ENCODE measurements around the gene HSPB9. TPM values are rescaled to one million over a fixed set of nuclear protein-coding genes. Genes with fewer than 3 reads are reported as not detected.

Gene HSPB9
- total and polyA plus RNA-seq, 2 of the 8 experiments (the other 6 are each of a cell fraction or from before 2014, with no cell fraction given) = 0.27 to 0.30 TPM

- FAIRE-seq (no peak), DNase-seq (ENCODE audit: low read depth in 1 of 2, low spot score in 2 of 2) (no peak)
- Histone ChIP-seq H3K4me2 (ENCODE audit: insufficient read depth in 1 of 2, low read depth in 2 of 2, low read length in 2 of 2) (no peak overlapping the region), H3K4me1 (replicated peaks in 1 of 4; ENCODE audit: control insufficient read depth in 3 of 4, insufficient read depth in 4 of 4, low read length in 3 of 4) (peaks cover 0 to 4% (median 3%) of the 10 kb centered on the region in 4 experiments; a peak in 3 of 7 replicates), H3K4me3 (ENCODE audit: extremely low read depth in 1 of 4, insufficient read depth in 2 of 4, low read depth in 3 of 4, low read length in 4 of 4) (no peak overlapping the region), H4K8ac (ENCODE audit: extremely low read depth, insufficient read depth, low read length) (peak overlapping the region; percentile 58), H2BK20ac (ENCODE audit: low read length) (no peak overlapping the region), H2BK120ac (replicated peaks; ENCODE audit: low read depth, low read length) (no peak overlapping the region), H3K23me2 (ENCODE audit: low read depth, low read length) (peaks cover 1% of the 10 kb centered on the region; the same call in 1 of the 2 replicates), H4K91ac (replicated peaks; ENCODE audit: insufficient read length, low read length) (no peak overlapping the region), H3K56ac (replicated peaks; ENCODE audit: insufficient read length, low read depth, low read length) (no peak overlapping the region), H2BK15ac (ENCODE audit: low read length) (no peak overlapping the region), H3K27ac (ENCODE audit: low read depth, low read length) (no peak overlapping the region), H3K23ac (ENCODE audit: insufficient read length) (no peak overlapping the region), H2BK12ac (ENCODE audit: low read depth, low read length) (no peak overlapping the region), H3K9me3 (ENCODE audit: insufficient read depth in 2 of 2, low read depth in 1 of 2, low read length in 1 of 2) (no peaks in the 10 kb centered on the region), H4K5ac (ENCODE audit: insufficient read length, low read depth, low read length) (no peak overlapping the region), H2AFZ (ENCODE audit: low read length) (no peak overlapping the region), H3K9ac (replicated peaks in 1 of 4; ENCODE audit: extremely low read depth in 1 of 4, low read depth in 3 of 4, low read length in 3 of 4) (no peak overlapping the region), H3K14ac (ENCODE audit: insufficient read length) (no peak overlapping the region), H4K20me1 (replicated peaks in 1 of 2; ENCODE audit: control insufficient read depth in 1 of 2, insufficient read depth in 2 of 2, low read length in 2 of 2) (no peaks in the 10 kb centered on the region), H3K36me3 (ENCODE audit: control insufficient read depth in 2 of 4, insufficient read depth in 4 of 4, low read length in 3 of 4) (no peaks in the 10 kb centered on the region), H3K27me3 (replicated peaks in 1 of 4; ENCODE audit: control insufficient read depth in 3 of 4, extremely low read depth in 1 of 4, insufficient read depth in 3 of 4, low read length in 3 of 4) (no peaks in the 10 kb centered on the region), H3K79me1 (ENCODE audit: low read depth, low read length) (no peaks in the 10 kb centered on the region), H2AK5ac (ENCODE audit: low read depth, low read length) (no peak overlapping the region), H2BK5ac (ENCODE audit: low read depth, low read length) (no peak overlapping the region), H3K18ac (ENCODE audit: extremely low read depth, low read length) (no peak overlapping the region), H3K79me2 (ENCODE audit: control insufficient read depth in 1 of 2, insufficient read depth in 2 of 2, low read length in 2 of 2) (no peaks in the 10 kb centered on the region), H3K4ac (replicated peaks; ENCODE audit: insufficient read length, low read depth, low read length) (no peak overlapping the region)
- TF ChIP-seq MAX (IDR thresholded peaks at IDR 0.05) (no peak), E2F6 (IDR thresholded peaks at IDR 0.05) (peak; percentile 39; the same call in 1 of the 2 replicates)
- CTCF ChIA-PET (ENCODE audit: partially characterized antibody) = interaction anchor here (1.0 to 3.5 kb wide), 9 partner anchors 10 to 53 kb away, joined by 3 to 34 read pairs (median 5); no protein-coding TSS in a partner anchor
- POLR2A ChIA-PET (ENCODE audit: partially characterized antibody) = interaction anchor here (1.0 kb wide), 1 partner anchor 15 kb away, joined by 3 read pairs; no protein-coding TSS in a partner anchor
- WGBS, 2 experiments (ENCODE audit: extremely low coverage in 1 of 2, insufficient coverage in 1 of 2, insufficient read length in 1 of 2, insufficient replicate concordance in 2 of 2, low coverage in 1 of 2, low lambda C conversion rate in 2 of 2, missing lambda C conversion rate in 1 of 2) = 90% methylated on average over 5 of the region's 5 CpGs; no CpG with 5 or more reads in 1 of the 2 experiments
Observed at GRCh38 chr17:42077755-42078154, 44.8 kb upstream of the HSPB9 start.

Measured in H1 (cell line).